ENCODE results near the gene MTCL1.
"Not testable (repeated sequence)": the region's sequence is repeated elsewhere in the genome, so short reads cannot be mapped to it uniquely, and the experiment has no call there.

MTCL1 gene

DNA sequence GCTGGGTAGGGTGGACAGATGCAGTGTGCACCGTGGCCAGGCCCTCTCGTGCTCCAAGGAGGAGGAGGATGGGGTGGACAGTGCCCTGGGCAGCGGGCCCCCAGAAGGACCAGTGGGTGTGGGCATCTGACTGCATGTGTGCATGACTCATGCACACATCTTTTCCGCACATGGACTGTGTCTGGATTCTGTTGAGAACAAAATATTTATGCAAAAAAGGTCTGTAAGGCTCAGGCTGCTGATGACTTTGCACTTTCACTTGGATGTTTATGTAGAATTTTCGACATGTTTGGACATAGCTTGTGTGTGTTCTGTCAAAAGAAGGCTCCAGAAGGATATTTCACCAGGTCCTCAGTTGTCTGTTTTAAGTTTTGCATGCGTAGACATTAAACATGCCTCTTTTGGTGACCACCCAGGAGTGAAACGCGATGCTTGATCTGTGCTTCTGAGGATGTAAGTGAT is 45.6 kb downstream of the MTCL1 start:
- no peak for TF ChIP-seq Cebpa-rat (IDR thresholded peaks at IDR 0.05)
- Histone ChIP-seq H3K4me2 (peak overlapping the region; percentile 87), H3K27me3 (no peaks in the 10 kb centered on the region), H3K4me1 (peaks cover 100% of the 10 kb centered on the region), H3K27ac (peak overlapping the region; percentile 68), H3K9me3 (no peaks in the 10 kb centered on the region), H3K4me3 (no peak overlapping the region), H3K36me3 (peaks cover 82% of the 10 kb centered on the region), H3K9ac (peak overlapping the region; percentile 9; the same call in 1 of the 2 replicates), H4K20me1 (peaks cover 100% of the 10 kb centered on the region)

DNA sequence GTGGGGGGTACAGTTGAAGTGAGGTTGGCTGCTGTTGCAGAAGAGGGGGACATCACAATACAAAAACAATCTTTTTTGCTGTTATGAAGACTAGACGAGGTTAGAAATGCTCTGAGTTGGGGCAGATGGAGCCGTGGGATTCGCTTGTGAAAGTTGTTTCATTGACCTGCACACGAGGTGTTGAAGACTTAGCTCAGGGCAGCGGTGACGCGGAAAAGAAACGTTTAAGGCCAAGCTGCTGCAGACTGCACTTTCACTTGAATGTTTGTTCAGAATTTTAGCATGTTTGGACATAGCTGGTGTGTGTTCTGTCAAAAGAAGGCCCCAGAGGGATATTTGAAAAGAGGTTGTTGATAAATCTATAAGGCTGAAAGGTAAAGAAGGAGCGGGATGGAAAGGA is 46.3 kb downstream of the MTCL1 start:
- peak overlapping the region; percentile 9; the same call in 1 of the 2 replicates for H3K9ac ChIP-seq
- H3K9me3 ChIP-seq, result no peaks in the 10 kb centered on the region
- H3K27me3 ChIP-seq, result no peaks in the 10 kb centered on the region
- TF ChIP-seq Cebpa-rat (IDR thresholded peaks at IDR 0.05), result no peak
- H3K4me2 ChIP-seq, result peak overlapping the region; percentile 87
- H3K4me3 ChIP-seq, result no peak overlapping the region
- peak overlapping the region; percentile 68 for H3K27ac ChIP-seq
- peaks cover 100% of the 10 kb centered on the region for H4K20me1 ChIP-seq
- H3K4me1 ChIP-seq, result peaks cover 100% of the 10 kb centered on the region
- peaks cover 77% of the 10 kb centered on the region for H3K36me3 ChIP-seq

DNA sequence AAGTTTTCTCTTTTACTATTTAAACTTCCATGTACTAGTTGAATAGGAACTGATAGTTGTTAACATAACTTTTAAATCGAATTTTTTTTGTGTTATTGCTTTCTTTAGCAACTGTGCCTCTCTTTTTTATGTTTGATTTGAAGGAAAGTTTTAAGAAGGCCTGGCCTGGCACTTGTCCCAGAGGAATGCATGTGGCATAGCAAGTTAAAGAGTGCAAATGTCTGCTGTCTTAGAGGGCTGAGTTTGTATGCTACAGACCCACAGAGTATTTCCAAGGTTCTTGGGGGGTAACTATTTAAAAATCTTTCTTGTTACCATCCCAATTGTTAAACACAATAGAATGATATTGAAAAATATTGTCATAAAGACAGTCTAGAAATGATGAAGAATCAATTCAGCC is 47.0 kb downstream of the MTCL1 start:
- peaks cover 100% of the 10 kb centered on the region for H3K4me1 ChIP-seq

DNA sequence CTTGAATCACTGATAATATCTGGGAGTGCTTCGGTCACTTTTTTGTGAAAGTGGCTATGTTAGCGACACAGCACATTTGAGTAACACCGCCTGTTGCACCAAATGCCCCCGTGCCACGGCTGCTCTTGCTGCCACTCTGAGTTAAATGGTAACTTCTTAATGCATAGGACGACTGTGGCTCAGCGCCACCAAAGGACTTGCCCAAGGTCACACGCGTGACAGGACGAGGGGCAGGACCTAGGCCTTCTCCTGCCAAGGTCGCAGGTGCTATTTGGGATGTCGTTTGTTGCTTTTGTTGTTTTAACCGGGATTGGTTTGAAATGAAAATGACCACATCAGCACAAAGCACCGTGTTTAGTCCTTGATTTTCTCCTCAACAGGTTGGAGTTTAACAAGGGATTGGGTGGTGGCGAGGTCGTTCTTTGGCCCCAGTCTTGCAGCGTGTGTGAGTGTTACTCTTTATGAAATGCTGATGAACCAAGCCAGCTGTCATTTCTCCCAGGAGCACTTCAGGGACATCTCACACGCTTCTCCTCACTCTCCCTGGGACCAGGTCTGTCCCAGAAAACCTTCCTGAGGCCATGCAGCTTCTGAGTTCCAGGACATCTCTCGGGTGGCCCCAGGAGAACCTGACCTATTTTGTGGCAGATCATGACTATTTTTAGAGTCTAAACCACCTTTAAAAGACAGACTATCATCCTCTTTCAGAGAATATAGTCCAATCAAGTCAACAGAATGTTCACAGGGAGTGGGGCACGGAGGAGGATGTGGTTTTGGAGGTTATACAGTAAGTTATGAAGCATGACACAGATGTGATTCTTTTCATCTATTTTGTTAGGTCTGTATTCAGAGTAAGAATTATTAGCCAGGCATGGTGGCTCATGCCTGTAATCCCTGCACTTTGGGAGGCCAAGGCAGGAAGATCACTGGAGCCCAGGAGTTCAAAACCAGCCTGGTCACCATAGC is 49.9 kb downstream of the MTCL1 start:
- Histone ChIP-seq H3K9ac (peak overlapping the region; percentile 64; the same call in 1 of the 2 replicates), H3K4me1 (peaks cover 75% of the 10 kb centered on the region), H3K36me3 (peaks cover 77% of the 10 kb centered on the region)

More for the DNA sequence above, 47.0 kb downstream of the MTCL1 start:
- H3K27me3 ChIP-seq, result no peaks in the 10 kb centered on the region
- H3K36me3 ChIP-seq, result peaks cover 77% of the 10 kb centered on the region
- no peak overlapping the region for H3K9ac ChIP-seq
- TF ChIP-seq Cebpa-rat (IDR thresholded peaks at IDR 0.05), result no peak
- no peaks in the 10 kb centered on the region for H3K9me3 ChIP-seq
- H3K27ac ChIP-seq, result no peak overlapping the region; the same call in 1 of the 2 replicates
- peaks cover 100% of the 10 kb centered on the region for H4K20me1 ChIP-seq
- H3K4me2 ChIP-seq, result peak overlapping the region; percentile 87
- no peak overlapping the region for H3K4me3 ChIP-seq

DNA sequence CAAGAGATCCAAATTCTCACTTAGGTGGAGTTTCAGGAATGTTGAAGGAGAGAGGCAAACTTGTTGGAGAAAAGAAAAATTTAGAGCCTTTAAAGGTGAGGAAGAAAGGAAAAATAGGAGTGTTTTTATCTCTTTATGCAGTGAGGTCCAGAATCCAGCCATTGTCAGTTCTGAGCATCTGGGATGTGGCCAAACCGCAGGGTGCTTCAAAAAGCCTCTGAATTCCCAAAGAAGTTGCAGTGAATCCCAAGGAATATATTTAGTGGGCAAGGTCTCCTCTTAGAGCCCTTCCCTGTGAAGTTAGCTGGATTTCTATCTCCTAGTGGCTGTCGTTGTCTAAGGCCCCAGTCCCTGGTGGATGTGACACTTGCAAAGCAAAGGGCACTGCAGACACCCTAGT is 51.2 kb downstream of the MTCL1 start:
- Histone ChIP-seq H3K9me3 (peaks cover 36% of the 10 kb centered on the region), H3K4me3 (no peak overlapping the region), H3K4me2 (peak overlapping the region; percentile 64), H3K27ac (peak overlapping the region; percentile 38; the same call in 1 of the 2 replicates), H3K36me3 (peaks cover 77% of the 10 kb centered on the region), H3K9ac (no peak overlapping the region; the same call in 1 of the 2 replicates), H4K20me1 (peaks cover 85% of the 10 kb centered on the region), H3K4me1 (peaks cover 67% of the 10 kb centered on the region), H3K27me3 (no peaks in the 10 kb centered on the region)
- TF ChIP-seq Cebpa-rat (IDR thresholded peaks at IDR 0.05), result no peak

More for the DNA sequence above, 49.9 kb downstream of the MTCL1 start:
- H3K4me3 ChIP-seq, result peak overlapping the region; percentile 31
- H3K9me3 ChIP-seq, result peaks cover 23% of the 10 kb centered on the region
- H4K20me1 ChIP-seq, result peaks cover 93% of the 10 kb centered on the region
- no peak for TF ChIP-seq Cebpa-rat (IDR thresholded peaks at IDR 0.05)
- H3K4me2 ChIP-seq, result peak overlapping the region; percentile 87
- no peaks in the 10 kb centered on the region for H3K27me3 ChIP-seq
- peak overlapping the region; percentile 76 for H3K27ac ChIP-seq

DNA sequence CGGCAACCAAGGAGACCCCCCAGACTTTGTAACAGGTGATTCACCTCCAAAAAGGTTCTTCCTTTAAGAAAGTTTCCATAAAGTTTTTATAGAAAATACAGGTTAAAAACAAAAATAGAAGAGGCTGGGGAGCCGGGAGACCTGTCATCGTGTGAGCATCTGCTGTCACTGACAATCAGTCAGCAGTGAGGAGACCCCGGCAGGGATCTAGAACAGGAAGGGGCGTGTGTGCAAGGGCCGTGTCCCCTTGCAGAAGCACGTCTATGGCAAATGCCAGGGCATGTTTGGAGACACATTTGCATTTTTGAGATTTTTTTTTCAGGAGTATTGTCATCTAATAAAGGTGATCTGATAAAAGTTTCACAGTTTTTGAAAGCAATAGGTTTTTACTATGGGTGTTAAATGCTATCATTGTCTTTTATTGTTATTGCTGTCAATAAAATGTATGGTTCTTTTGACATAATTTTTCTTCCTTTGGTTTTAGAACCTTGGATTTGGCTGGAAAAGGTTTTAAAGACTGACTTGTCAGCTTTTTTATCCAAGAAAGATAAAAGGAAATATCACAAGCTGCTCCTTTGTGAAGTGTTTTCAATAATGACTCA is 52.1 kb downstream of the MTCL1 start:
- H3K4me2 ChIP-seq, result peak overlapping the region; percentile 64
- H3K27ac ChIP-seq, result peak overlapping the region; percentile 38; the same call in 1 of the 2 replicates
- peaks cover 85% of the 10 kb centered on the region for H4K20me1 ChIP-seq
- no peak overlapping the region for H3K9ac ChIP-seq
- peaks cover 81% of the 10 kb centered on the region for H3K36me3 ChIP-seq
- no peaks in the 10 kb centered on the region for H3K27me3 ChIP-seq
- TF ChIP-seq Cebpa-rat (IDR thresholded peaks at IDR 0.05), result no peak
- H3K4me1 ChIP-seq, result peaks cover 67% of the 10 kb centered on the region
- peaks cover 39% of the 10 kb centered on the region for H3K9me3 ChIP-seq
- peak overlapping the region; percentile 1; the same call in 1 of the 2 replicates for H3K4me3 ChIP-seq

DNA sequence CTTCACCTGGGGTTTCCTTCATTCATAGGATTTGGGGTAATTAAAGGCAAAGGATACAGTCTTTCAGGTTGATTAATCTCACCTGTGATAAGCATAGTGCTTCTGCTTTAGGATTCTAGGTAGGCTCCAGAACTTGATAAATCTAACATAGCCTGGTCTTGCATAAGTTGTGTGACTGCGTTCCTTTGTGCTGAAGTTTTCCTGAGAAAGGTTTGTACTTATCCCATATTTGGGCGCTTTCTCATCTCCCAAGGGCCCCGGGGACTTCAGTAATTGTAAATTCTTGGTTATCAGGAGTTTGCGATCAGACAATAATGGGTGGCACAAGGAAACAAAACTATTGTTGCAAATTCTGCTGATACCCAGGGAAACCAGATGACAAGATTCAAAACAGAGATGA is 53.1 kb downstream of the MTCL1 start:
- Histone ChIP-seq H4K20me1 (peaks cover 85% of the 10 kb centered on the region), H3K4me2 (no peak overlapping the region), H3K27ac (no peak overlapping the region), H3K27me3 (no peaks in the 10 kb centered on the region), H3K36me3 (peaks cover 81% of the 10 kb centered on the region), H3K9ac (no peak overlapping the region), H3K4me1 (peaks cover 67% of the 10 kb centered on the region), H3K4me3 (no peak overlapping the region), H3K9me3 (peaks cover 39% of the 10 kb centered on the region)
- no peak for TF ChIP-seq Cebpa-rat (IDR thresholded peaks at IDR 0.05)

DNA sequence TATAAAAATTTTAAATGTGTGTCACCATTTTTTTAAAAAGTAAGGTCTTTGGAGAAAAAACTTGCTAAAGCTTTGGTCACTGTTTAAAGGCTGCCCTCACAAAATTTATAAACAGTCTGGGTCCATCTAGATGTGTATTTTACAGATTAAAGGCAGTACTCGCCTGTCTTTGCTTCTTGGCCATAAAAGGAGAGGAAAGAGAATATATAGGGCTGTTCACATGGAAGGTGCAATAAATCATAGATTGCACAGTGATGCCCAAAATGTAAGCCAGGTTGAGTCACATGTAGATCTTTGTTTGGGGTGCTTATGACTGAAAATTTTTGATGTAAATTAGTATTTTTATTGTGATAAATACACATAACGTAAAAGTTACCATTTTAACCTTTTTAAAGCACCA is 55.6 kb downstream of the MTCL1 start:
- H3K4me2 ChIP-seq, result no peak overlapping the region
- H3K4me1 ChIP-seq, result peaks cover 67% of the 10 kb centered on the region
- H3K9me3 ChIP-seq, result peaks cover 39% of the 10 kb centered on the region
- H3K9ac ChIP-seq, result no peak overlapping the region
- H4K20me1 ChIP-seq, result peaks cover 83% of the 10 kb centered on the region
- no peak for TF ChIP-seq Cebpa-rat (IDR thresholded peaks at IDR 0.05)
- H3K36me3 ChIP-seq, result peaks cover 94% of the 10 kb centered on the region
- H3K4me3 ChIP-seq, result peak overlapping the region; percentile 9; the same call in 1 of the 2 replicates
- H3K27me3 ChIP-seq, result no peaks in the 10 kb centered on the region
- H3K27ac ChIP-seq, result no peak overlapping the region

DNA sequence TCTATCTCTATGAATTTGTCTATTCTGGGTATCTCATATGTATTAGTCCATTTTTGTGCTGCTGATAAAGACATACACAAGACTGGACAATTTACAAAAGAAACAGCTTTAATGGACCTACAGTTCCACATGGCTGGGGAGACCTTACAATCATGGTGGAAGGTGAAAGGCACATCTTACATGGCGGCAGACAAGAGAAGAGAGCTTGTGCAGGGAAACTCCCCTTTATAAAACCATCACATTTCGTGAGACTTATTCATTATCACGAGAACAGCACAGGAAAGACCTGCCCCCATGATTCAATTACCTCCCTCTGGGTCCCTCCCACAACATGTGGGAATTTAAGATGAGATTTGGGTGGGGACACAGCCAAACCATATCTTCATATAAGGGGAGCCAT is 56.2 kb downstream of the MTCL1 start:
- Histone ChIP-seq H3K9me3 (peaks cover 39% of the 10 kb centered on the region), H4K20me1 (peaks cover 83% of the 10 kb centered on the region), H3K4me2 (peak overlapping the region; percentile 75), H3K36me3 (peaks cover 98% of the 10 kb centered on the region), H3K4me3 (peak overlapping the region; percentile 9; the same call in 1 of the 2 replicates), H3K4me1 (peaks cover 67% of the 10 kb centered on the region)
- H3K9ac ChIP-seq, H3K27me3 ChIP-seq, H3K27ac ChIP-seq: not testable (repeated sequence)
